ENCODE data around the gene CWF19L1.
"Not testable (repeated sequence)": the region's sequence is repeated elsewhere in the genome, so short reads cannot be mapped to it uniquely, and the experiment has no call there.

Gene CWF19L1

DNA sequence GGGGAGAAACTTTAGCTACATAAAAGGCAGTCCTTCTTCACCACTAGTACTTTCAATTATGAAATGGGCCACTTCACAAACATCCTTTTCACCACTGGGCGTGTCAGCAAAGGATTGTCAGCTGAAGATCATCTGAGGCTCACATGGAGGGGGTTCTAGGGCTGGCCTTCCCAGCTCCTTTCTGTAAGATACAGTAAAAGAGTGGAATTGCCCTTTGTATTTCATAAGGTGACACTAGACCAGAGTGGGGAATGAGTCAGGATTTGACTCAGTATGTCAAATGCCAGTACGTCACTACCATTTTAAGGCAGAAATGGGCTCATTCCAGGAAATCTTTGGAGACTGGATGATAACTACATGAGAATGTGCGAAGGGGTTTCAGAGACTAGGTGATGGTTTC, 40.2 kb upstream of the CWF19L1 start:
- no peaks in the 10 kb centered on the region for H3F3A ChIP-seq (ENCODE audit: low read depth)
- no peak overlapping the region for H3K4me2 ChIP-seq (ENCODE audit: low read depth, low read length, poor library complexity, severe bottlenecking)
- H3K36me3 ChIP-seq (ENCODE audit: insufficient read depth, low read length), result no peaks in the 10 kb centered on the region
- no peak overlapping the region for H3K9ac ChIP-seq (ENCODE audit: low read depth, low read length, poor library complexity, severe bottlenecking)
- no peak overlapping the region for H3K4me3 ChIP-seq (ENCODE audit: low read length, poor library complexity, severe bottlenecking)
- no peaks in the 10 kb centered on the region for H3K79me2 ChIP-seq (ENCODE audit: insufficient read depth, low read length)
- no peaks in the 10 kb centered on the region for H3K4me1 ChIP-seq (ENCODE audit: insufficient read depth, low read length, poor library complexity, severe bottlenecking)
- no peaks in the 10 kb centered on the region for H4K20me1 ChIP-seq (ENCODE audit: insufficient read depth, low read length, poor library complexity, severe bottlenecking)
- H3K27me3 ChIP-seq (ENCODE audit: insufficient read depth, low read length, poor library complexity, severe bottlenecking), result peaks cover 5% of the 10 kb centered on the region
- no peak for TF ChIP-seq EZH2phosphoT487 (IDR thresholded peaks at IDR 0.05; ENCODE audit: borderline replicate concordance)
- no peaks in the 10 kb centered on the region for H3K9me2 ChIP-seq (replicated peaks; ENCODE audit: low read depth, low read length)
- no peaks in the 10 kb centered on the region for H3K9me3 ChIP-seq (ENCODE audit: insufficient read depth, low read depth, low read length)
- no peak overlapping the region for H2AFZ ChIP-seq (ENCODE audit: low read length)

GRCh38 chr10:100306861-100307260, 39.4 kb upstream of the CWF19L1 start:
- no peaks in the 10 kb centered on the region for H3K4me1 ChIP-seq (ENCODE audit: insufficient read depth, low read length, poor library complexity, severe bottlenecking)

DNA sequence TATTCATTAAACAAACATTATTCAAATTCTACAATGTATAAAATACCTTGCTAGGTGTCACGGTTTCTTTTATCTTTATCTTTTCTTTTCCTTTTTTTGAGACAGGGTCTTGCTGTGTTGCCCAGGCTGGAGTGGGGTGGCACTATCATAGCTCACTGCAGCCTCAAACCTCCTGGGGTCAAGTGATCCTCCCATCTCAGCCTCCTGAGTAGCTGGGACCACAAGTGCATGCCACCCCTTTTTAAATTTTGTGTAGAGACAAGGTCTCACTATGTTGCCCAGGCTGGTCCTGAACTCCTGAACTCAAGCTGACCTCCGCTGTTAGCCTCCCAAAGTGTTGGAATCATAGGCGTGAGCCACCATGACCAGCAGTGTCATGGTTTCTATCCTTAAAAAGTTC, 37.0 kb upstream of the CWF19L1 start:
- Histone ChIP-seq H4K20me1 (ENCODE audit: insufficient read depth, low read length, poor library complexity, severe bottlenecking) (no peaks in the 10 kb centered on the region), H3K9me2 (replicated peaks; ENCODE audit: low read depth, low read length) (no peaks in the 10 kb centered on the region), H3K27me3 (ENCODE audit: insufficient read depth, low read length, poor library complexity, severe bottlenecking) (peaks cover 2% of the 10 kb centered on the region), H3K9ac (ENCODE audit: low read depth, low read length, poor library complexity, severe bottlenecking) (no peak overlapping the region), H3K36me3 (ENCODE audit: insufficient read depth, low read length) (no peaks in the 10 kb centered on the region), H3K79me2 (ENCODE audit: insufficient read depth, low read length) (no peaks in the 10 kb centered on the region), H3K9me3 (ENCODE audit: insufficient read depth, low read depth, low read length) (no peaks in the 10 kb centered on the region), H3K4me2 (ENCODE audit: low read depth, low read length, poor library complexity, severe bottlenecking) (no peak overlapping the region), H2AFZ (ENCODE audit: low read length) (no peak overlapping the region), H3F3A (ENCODE audit: low read depth) (no peaks in the 10 kb centered on the region), H3K4me3 (ENCODE audit: low read length, poor library complexity, severe bottlenecking) (no peak overlapping the region), H3K4me1 (ENCODE audit: insufficient read depth, low read length, poor library complexity, severe bottlenecking) (no peaks in the 10 kb centered on the region)
- TF ChIP-seq CTCF (conservative IDR thresholded peaks at IDR 0.05; ENCODE audit: low read length), result no peak
- TF ChIP-seq EZH2phosphoT487 (IDR thresholded peaks at IDR 0.05; ENCODE audit: borderline replicate concordance), result no peak

More at GRCh38 chr10:100306861-100307260, 39.4 kb upstream of the CWF19L1 start:
- Histone ChIP-seq H2AFZ (ENCODE audit: low read length) (no peak overlapping the region), H3K36me3 (ENCODE audit: insufficient read depth, low read length) (no peaks in the 10 kb centered on the region), H3K4me3 (ENCODE audit: low read length, poor library complexity, severe bottlenecking) (no peak overlapping the region), H3K9ac (ENCODE audit: low read depth, low read length, poor library complexity, severe bottlenecking) (no peak overlapping the region), H3K9me3 (ENCODE audit: insufficient read depth, low read depth, low read length) (no peaks in the 10 kb centered on the region), H3K79me2 (ENCODE audit: insufficient read depth, low read length) (no peaks in the 10 kb centered on the region), H4K20me1 (ENCODE audit: insufficient read depth, low read length, poor library complexity, severe bottlenecking) (no peaks in the 10 kb centered on the region), H3F3A (ENCODE audit: low read depth) (no peaks in the 10 kb centered on the region), H3K4me2 (ENCODE audit: low read depth, low read length, poor library complexity, severe bottlenecking) (no peak overlapping the region), H3K9me2 (replicated peaks; ENCODE audit: low read depth, low read length) (no peaks in the 10 kb centered on the region), H3K27me3 (ENCODE audit: insufficient read depth, low read length, poor library complexity, severe bottlenecking) (peaks cover 5% of the 10 kb centered on the region)
- TF ChIP-seq EZH2phosphoT487 (IDR thresholded peaks at IDR 0.05; ENCODE audit: borderline replicate concordance) (no peak), CTCF (conservative IDR thresholded peaks at IDR 0.05; ENCODE audit: low read length) (no peak)

- peak; percentile 75 for TF ChIP-seq CTCF (conservative IDR thresholded peaks at IDR 0.05; ENCODE audit: low read length)
- TF ChIP-seq EZH2phosphoT487 (IDR thresholded peaks at IDR 0.05; ENCODE audit: borderline replicate concordance), result no peak
- Histone ChIP-seq H3K79me2 (ENCODE audit: insufficient read depth, low read length) (no peaks in the 10 kb centered on the region), H3K9ac (ENCODE audit: low read depth, low read length, poor library complexity, severe bottlenecking) (no peak overlapping the region), H3K27me3 (ENCODE audit: insufficient read depth, low read length, poor library complexity, severe bottlenecking) (no peaks in the 10 kb centered on the region), H3K9me3 (ENCODE audit: insufficient read depth, low read depth, low read length) (no peaks in the 10 kb centered on the region), H3K9me2 (replicated peaks; ENCODE audit: low read depth, low read length) (no peaks in the 10 kb centered on the region), H3K36me3 (ENCODE audit: insufficient read depth, low read length) (no peaks in the 10 kb centered on the region), H4K20me1 (ENCODE audit: insufficient read depth, low read length, poor library complexity, severe bottlenecking) (no peaks in the 10 kb centered on the region), H3K4me2 (ENCODE audit: low read depth, low read length, poor library complexity, severe bottlenecking) (no peak overlapping the region), H3K4me1 (ENCODE audit: insufficient read depth, low read length, poor library complexity, severe bottlenecking) (no peaks in the 10 kb centered on the region), H3K4me3 (ENCODE audit: low read length, poor library complexity, severe bottlenecking) (no peak overlapping the region), H2AFZ (ENCODE audit: low read length) (no peak overlapping the region), H3F3A (ENCODE audit: low read depth) (no peaks in the 10 kb centered on the region)
Observed at GRCh38 chr10:100303724-100304319, 36.4 kb upstream of the CWF19L1 start.

GRCh38 chr10:100301123-100301522, 33.7 kb upstream of the CWF19L1 start:
- H3K9me2 ChIP-seq (replicated peaks; ENCODE audit: low read depth, low read length); H3K27me3 ChIP-seq (ENCODE audit: insufficient read depth, low read length, poor library complexity, severe bottlenecking); H3F3A ChIP-seq (ENCODE audit: low read depth); H2AFZ ChIP-seq (ENCODE audit: low read length); H3K79me2 ChIP-seq (ENCODE audit: insufficient read depth, low read length); H3K4me3 ChIP-seq (ENCODE audit: low read length, poor library complexity, severe bottlenecking); H4K20me1 ChIP-seq (ENCODE audit: insufficient read depth, low read length, poor library complexity, severe bottlenecking); H3K4me2 ChIP-seq (ENCODE audit: low read depth, low read length, poor library complexity, severe bottlenecking); H3K9me3 ChIP-seq (ENCODE audit: insufficient read depth, low read depth, low read length); H3K4me1 ChIP-seq (ENCODE audit: insufficient read depth, low read length, poor library complexity, severe bottlenecking); H3K9ac ChIP-seq (ENCODE audit: low read depth, low read length, poor library complexity, severe bottlenecking); H3K36me3 ChIP-seq (ENCODE audit: insufficient read depth, low read length): not testable (repeated sequence)

All from Loucy (cell line).